GM21447 (cell line): ENCODE data around the gene NFIB.

Experiments
- ATAC-seq: cut with Tn5 transposase; IDR thresholded peaks from one replicate; pipeline ENCODE4 v1.9.1; 2021; ENCODE audit not compliant: unreplicated experiment

The NFIB gene

DNA sequence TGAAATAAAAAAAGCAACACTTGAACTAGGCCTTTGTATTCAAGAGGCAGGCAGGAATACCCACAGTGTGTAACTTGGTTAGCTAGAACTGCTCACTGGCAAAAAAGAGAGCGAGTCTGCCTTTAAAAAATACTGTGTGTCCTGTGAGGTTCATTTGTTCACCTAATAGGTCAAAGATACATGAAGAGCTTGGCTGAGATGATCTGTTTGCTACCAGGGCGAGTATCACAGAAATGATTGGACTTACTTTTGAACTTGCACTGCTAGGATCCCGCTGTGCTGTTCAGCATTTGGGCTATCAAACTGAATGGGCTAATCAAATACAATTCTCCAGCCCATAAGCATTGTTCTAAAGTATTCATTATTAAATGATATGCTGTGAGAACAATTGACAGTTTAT lies 229.1 kb downstream of the NFIB start:
- ATAC-seq: no peak

DNA sequence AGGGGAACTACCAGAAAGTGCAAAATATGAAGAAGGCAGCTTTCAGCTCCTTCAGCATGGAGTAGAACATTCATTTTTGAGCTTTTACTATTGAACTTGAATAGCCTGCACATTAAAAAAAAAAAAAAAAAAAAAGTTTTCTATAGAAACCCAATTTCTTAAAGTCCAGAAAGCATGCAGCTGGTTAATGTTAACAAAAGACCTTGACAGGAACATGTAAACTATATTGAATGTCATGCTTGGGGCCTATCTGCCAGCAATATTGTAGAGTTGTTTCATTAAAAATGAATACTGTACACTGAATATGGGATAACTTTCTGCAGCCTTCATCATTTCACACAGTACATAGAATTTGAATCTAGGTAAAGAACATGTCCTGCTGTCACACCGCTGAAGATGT lies 230.6 kb downstream of the NFIB start:
- no peak for ATAC-seq

DNA sequence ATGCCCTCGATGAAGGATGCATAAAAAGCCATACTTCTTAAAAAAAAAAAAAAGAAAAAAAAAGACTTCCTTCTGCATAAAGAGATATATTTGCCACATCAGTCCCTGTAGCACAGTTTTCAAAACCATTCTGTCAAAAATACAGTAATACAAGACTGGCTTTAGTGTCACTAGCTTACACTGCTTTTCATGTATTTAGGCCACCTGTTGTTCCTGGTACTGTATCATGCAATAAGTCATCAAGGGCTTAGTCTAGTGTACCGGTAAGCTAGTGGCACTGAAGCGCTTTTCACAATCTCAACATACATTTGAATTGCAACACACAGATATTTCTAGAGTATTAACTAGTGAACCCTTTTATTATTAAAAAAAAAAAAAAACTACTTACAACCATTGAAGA lies 231.2 kb downstream of the NFIB start:
- ATAC-seq: no peak

DNA sequence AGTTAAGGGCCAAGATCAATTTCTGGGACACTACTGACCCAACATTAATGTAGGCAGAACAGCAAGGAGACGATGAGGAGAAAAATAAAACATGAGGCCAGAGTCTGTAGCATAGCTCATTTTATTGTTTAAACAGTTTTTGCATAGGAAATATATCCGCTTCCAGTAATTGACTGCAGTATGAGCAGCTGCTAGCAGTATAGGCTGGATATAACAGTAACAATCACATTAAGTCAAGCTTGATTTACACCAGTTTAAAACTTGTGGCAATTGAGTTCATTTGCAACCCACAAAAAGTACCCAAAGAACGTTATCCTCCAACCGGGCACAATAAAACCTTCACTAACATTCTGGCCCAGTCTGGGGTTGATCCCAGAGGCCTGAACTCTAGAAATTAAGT lies 232.2 kb downstream of the NFIB start:
- no peak for ATAC-seq

DNA sequence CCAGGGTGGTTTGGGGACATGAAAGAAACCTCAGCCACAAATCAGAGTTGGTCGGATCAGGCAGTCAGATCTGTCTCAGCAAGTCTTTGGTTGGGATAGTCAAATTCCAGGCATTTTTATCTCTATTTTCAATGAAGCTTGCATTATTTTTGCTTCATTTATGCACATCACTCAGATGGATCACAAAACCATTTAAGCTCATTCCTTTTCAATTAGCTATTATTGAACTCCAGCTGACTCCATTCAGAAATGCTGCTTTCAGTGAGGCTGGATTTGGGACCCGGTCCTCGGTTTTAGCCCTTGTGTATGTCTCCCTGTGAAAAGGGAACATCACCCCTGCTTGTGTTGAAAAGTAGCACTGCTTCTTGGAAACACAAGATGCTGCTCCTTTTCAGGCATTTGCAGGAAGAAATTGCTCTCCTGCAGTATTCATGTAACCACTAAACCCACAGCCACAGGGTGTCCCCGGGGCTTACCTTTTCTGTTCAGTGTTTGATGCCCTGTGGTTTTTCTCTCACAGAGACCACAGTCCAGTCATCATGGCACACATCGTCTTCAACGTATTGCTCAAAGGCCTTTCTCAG lies 232.9 kb downstream of the NFIB start:
- ATAC-seq: no peak

DNA sequence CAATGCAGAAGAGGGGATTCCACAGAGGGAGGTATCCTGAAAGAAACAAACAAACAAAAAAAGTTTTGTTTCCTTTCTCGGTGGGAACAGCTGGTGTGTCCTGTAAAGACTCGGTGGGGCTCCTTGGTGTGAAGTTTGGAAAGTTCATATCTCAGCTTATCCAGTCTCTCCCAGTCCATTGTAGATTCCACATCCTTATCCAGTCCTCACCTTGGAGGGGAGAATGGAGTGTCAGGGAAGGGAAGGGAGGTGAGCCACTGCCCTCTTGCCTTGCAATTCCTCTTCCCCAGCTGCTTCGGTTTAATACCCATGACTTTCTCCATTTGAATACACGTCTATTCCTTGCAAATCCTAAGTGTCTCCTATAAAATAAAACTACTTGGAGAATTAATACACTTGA lies 234.5 kb downstream of the NFIB start:
- no peak for ATAC-seq

DNA sequence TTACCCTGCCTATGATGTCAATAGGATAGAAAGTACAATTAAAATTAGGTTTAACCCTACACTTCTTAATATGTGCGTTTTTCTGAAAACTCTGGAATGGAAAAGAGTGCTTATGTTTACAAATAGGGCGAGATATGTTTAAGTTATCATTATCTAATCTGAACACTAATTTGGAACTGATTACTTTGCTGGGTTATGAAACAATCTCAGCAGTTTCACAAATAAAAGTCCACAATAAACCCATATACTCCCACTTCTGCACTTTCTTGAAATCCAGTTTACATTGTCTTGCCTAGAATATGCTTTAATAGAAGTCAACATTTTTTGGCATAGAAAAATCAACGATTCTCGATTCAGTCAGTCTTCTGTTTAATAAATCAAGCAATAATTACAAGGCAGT lies 236.3 kb downstream of the NFIB start:
- no peak for ATAC-seq

DNA sequence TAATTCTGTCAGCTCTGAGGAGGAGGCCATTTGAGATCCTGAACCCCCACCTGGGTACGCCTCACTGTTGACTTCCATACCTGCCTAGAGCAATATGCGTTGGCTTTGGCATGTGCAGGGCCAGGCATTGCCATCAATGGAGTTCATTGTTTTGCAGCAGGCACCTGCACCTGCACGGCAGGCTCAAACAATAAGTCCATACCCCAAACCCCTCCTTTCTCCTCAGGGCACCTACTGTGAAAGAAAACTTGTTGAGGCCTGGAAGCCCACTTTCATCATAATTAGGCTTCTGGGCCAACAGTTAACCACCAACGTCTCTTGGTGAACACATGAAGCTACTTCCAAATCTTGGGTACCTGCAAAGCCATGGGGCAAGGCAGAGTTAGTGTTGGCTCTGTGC lies 238.7 kb downstream of the NFIB start:
- no peak for ATAC-seq

DNA sequence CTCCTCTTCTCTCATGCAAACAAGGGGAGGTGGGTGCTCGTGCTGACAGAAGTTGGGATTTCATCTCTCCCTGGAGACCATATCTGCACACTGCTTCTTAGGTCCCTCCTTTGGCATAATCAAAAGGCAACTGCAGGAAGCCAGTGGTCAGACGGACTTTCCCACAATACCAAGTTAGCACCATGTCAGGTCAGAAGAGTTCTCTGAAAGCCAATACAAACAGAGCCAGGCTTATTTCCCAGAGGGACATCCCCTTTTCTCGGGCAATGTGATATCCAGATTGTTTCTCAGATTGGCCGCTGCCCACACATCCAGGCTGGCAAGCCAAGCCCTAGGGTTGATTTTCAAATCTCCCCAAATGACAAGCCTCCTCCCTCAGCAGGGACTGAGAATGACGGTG lies 241.1 kb downstream of the NFIB start:
- no peak for ATAC-seq

DNA sequence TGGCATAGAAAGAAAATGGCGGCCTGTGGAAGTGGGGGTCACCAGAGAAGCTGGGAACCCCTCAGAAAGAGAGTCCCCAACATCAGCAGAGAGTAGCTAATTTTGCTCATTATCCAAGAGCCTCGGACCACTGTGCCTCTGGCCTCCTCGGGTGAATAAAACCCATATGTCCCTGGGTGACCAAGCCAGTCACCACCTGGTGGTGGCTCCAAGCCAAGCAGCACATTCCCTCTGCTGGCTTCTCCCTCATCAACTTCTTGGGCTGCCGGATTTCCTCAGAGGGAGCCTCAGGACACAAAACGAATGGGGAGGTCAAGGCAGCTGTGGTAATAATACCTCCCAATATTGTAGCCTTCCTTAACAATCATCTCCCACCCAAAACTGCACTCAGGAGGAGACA lies 242.5 kb downstream of the NFIB start:
- ATAC-seq: no peak

DNA sequence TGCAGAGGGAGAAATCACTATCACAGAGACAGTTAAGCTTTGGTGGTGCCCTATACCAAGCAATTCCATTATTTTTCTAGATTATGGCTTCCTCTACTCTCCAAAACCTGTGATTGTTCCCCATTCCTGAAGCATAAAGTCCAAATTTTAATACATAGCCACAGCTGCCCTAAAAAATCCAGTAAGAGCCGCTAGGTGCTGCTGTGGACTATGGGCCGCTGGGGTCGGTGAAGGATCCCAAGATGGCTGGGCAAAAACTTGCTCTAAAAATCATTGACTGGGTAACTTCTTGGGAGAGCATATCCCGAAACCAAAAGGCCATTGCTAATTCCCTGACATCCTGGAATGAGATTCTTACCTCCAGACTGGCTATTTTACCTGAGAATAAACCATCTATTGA lies 245.3 kb downstream of the NFIB start:
- ATAC-seq: no peak

DNA sequence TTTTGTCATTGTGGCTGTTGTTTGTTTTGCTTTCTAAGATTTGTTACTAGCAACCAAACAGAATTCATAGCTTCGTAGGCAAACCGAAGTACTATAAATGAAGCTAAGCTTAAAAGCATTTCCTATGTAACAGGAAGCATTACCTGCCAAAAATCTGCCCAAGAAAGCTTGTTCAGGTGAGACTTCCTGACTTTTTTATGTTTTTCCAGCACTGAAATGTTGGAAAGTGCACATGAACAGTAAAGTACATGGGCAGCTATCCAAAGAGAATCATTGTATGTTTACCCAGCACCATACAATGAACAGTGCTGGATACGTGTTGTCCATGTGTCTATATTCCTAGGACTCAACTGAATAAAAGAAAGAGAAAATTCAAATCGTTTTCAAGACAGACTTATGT lies 247.1 kb downstream of the NFIB start:
- no peak for ATAC-seq

DNA sequence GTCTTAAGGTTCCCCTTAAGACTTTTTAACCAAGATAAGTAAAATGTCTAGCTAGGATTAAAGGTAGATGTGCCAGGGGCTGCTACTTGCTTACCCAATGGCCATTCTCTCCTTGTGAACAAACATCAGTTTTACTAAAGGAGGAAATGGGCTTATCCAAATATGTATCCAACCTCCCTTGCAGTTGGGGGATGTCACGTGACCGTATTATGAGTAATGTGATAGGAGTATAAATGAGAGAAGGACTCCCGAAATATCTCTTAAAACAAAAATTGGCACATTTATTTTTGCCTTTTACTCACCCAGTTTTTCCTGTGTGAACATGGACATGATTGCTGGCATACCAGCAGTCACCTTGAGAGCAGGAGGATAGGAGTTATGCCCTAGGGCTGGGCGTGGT lies 247.9 kb downstream of the NFIB start:
- no peak for ATAC-seq

DNA sequence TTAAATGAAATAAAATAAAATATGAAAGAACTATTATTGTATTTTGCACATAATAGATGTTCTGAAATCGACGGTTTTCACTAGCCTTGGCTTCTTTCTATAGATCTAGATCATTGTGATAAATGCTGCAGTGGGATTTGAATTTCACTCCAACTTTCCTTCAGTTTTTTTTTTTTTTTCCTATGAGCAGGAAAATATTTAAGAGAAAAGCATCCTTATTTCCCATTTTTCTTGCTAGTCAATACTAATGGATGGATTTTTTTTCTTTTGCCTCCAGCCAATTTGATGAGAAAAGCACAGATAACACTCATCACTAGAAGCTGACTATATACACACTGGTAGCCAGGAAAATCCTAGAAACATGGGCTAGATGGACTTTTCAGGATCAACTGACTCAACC lies 249.0 kb downstream of the NFIB start:
- ATAC-seq: no peak

DNA sequence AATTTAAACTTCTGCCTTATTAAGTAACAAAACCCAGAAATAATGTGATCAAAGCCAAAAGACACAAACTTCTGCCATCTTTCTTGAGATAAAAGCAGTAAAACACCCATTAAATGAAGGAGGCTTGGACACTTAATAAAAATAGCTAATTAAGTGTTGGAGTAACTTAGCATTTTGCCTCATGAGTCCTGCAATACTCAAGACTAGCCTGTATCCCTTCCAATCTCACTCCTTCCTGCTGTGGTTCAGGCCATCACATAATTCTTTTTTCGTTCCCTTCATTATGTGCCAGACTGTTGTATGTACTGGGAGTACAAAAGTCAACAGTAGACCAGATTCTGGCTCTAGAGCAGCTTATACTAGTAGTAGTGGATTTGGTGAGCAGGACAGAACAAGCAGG lies 250.2 kb downstream of the NFIB start:
- no peak for ATAC-seq

DNA sequence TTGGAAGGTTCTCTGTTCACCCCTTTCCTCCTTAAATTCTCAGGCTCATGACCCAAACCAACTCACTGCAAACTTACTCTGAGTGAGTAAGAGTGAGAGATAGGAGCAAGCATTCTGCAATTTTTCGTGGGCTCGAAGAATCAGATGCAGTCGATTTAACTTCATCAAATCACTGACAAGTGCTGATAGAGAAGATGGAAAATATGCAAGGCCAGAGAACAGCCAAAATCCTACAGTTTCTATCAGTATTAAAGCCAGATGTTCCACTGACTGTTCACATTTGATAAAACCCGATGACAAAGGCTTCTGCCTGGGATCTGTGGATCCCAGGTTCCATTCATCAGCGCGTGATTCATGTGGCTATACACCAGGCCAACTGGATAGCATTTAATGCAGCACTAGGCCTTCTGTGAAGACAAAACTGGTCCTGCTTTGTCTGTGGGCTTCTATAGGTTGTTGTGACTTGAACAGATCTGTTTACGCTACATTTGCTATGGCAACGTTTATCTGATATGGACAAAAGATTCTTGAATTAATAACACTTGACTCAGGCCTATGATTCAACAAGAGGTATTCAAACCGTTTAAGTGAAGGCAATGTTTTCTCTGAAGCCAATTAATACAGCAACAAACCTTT lies 251.2 kb downstream of the NFIB start:
- ATAC-seq: no peak

DNA sequence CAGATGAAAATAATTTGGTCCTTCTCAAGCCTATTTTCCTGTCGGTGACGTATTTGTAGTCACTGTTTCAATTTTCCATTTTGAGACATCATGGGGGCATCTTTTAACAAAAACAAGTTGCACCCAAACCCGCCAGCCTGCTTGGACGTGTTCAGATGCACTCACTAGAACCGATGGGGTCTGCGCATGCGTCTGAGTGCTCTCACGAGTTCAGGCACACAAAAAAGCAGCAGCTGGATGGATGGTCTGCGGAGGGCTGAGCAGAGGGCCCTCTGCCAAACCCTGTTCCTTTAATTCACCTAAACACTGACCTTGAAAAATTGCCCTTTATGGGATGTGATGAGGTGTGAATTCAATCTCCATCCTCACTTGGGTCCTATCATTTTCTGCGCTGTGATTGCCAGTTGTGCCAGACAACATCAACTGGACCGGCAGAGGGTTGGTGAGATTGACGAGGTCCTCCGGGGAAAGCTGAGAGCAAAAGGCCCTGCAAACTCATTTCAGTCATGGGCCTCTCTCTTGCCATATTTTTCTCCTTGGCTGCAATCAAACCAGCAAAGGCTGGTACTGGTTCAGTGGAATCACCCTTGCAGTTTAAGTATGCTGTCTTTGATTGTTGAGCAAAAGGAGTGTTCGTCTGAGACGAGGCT lies 251.9 kb downstream of the NFIB start:
- ATAC-seq: no peak

DNA sequence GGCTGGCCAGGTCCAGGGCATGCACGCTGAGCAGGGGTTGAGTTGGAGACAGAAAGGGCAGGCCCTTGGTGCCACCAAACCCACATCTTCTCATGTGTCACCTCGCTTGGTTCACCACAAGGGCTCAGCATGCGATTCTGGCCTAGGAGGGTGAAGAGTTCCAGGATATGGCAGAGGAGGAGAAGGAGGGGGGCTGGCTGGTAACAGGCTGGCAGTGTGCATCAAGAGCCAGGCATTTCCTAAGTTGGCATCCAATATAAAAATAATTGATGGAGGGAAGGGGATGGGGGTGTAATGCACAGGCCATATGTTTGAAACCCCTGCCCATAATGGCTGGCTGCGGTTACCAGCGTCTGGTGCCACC lies 255.6 kb downstream of the NFIB start:
- ATAC-seq: no peak

DNA sequence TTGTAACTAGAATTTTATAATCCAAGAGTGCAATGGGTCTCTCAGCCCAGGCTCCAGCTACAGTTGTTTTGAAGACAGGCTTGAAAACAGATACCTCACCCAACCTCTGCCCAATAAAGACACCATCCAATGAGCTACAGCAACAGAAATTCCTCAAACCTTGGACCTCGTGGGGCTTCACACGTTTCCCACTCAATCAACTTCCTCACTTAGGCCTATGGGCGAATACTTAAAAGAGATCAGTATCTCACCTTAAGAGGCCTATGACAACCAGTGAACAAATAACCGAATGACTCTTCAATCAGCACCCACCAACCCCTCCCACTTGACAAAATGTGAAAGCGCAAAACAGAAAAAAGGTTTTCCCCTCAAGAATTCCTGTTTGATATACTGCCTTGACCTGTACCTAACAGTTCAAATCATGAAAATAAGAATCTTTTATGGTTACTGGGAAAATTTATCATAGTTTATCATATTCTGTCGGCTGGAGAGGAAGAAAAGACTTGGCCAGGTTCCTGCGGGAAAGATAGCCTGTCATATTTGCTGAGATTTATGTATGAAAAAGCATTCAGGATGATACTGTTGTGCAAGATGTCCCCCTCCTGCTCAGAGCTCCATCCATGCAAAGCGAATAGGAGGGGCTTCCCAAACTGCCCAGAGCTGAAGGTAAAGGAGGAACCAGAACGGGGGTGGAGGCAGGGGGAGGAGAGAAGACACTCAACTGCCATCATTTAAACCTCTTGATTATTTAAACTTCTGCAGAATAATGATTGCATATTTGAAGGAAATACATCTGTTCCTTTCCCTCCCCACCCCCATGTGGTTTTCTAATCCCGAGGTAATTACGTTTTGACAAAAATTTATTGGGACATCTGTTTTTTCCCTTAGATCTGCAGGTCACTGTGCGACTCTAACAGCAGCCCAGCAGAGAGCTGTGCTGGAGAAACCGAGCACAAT lies 256.3 kb downstream of the NFIB start:
- no peak for ATAC-seq

DNA sequence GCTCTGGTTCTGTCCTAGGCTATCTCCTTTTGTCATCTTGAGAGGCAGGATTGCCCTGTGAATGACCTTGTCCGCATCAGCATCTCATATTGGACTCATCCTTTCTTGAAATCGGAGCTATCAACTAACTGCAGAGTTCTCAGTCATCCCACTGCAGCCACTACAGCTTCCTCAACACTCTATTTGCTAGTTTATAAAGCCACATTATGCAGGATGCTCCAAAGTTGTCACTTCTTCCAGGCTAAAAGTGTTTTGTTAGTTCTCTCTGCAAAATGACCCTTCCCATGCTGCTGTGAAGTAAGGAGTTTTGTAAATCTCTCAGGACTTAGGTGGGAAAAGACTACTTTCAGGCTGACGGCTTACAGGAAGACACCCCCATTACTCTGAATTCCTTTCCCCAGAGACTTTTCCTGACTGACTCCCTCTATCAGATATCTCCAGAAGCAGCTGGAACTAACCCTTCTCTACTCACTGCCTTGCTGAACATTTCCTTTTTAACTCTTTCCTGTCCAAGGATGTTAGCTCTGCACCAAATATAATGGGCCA lies 257.6 kb downstream of the NFIB start:
- ATAC-seq: no peak

DNA sequence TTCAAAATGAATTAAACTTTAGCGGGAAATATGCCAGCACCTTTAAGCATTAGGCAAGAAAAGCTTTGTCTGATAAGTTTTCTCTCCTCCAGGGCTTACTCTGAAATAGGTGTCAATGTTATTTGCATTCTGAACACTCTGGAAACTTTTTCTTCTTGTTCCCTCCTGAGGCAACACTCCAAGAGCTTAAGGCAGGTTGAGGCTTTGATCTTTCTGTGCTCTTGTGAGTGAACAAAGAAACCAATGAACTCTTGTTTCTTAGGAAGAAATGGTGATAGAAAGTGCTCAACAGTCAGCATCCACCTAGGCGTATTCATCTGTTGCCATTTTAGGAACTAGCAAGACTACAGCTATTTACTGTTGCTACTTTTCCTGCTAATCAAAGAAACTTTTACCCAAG lies 259.8 kb downstream of the NFIB start:
- ATAC-seq: no peak

DNA sequence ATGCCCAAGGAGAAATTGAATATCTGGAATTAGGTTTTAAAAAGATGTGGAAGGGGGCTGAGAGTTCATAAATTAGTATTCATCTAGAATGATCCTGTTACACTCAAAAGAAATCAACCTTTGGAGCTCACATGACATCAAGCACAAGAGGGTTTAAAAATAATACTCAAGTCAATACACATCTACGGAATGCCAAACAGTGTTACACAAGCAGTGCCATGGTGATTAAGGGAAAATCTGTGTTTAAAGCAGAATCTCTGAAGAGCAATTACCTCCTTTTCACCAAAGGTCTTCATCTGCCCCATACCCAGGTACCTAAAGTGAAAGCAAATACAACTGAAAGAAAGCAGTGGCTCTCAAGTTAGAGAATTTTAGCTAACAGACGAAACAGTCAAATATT lies 261.6 kb downstream of the NFIB start:
- no peak for ATAC-seq
